Mucosa of rectum (tissue), 2 donors: ENCODE results near the gene CDC42BPA.

ENCODE experiments used
- H3K27ac ChIP-seq, 2 donors: one replicate each; pipeline ENCODE4 v1.7.0; 2013; ENCODE audit warnings: inconsistent platforms in 2 of 2, low read depth in 2 of 2, low read length in 2 of 2
- H3K27me3 ChIP-seq, 2 donors: one replicate each; pipeline ENCODE4 v1.7.0; 2013; ENCODE audit warnings: low read length in 2 of 2; ENCODE audit not compliant: control insufficient read depth in 2 of 2, insufficient read depth in 2 of 2
- H3K36me3 ChIP-seq, 2 donors: one replicate each; pipeline ENCODE4 v1.7.0; 2013; ENCODE audit warnings: low read length in 2 of 2; ENCODE audit not compliant: control insufficient read depth in 2 of 2, insufficient read depth in 2 of 2
- H3K4me1 ChIP-seq, 2 donors: one replicate each; pipeline ENCODE4 v1.7.0; 2013; ENCODE audit warnings: low read length in 2 of 2, mild to moderate bottlenecking in 1 of 2; ENCODE audit not compliant: control insufficient read depth in 2 of 2, insufficient read depth in 2 of 2
- H3K4me3 ChIP-seq, 2 donors: one replicate each; pipeline ENCODE4 v1.7.0; 2013; ENCODE audit warnings: low read length in 2 of 2
- H3K9ac ChIP-seq, 2 donors: one replicate each; pipeline ENCODE4 v1.7.0; 2013; ENCODE audit warnings: low read length in 2 of 2, low read depth in 1 of 2, mild to moderate bottlenecking in 1 of 2
- H3K9me3 ChIP-seq, 2 donors: one replicate each; pipeline ENCODE4 v1.7.0; 2013; ENCODE audit warnings: low read length in 2 of 2; ENCODE audit not compliant: control insufficient read depth in 2 of 2
- donor health status: healthy.
- donor health status: Normal muscosa, but diverticular disease.

Gene CDC42BPA

GRCh38 chr1:226985839-226986463, 332.3 kb downstream of the CDC42BPA start:
- no peak overlapping the region for H3K27ac ChIP-seq
- H3K9ac ChIP-seq = no peak overlapping the region
- peaks cover 11 to 37% of the 10 kb centered on the region in 2 donors for H3K36me3 ChIP-seq
- H3K27me3 ChIP-seq = no peaks in the 10 kb centered on the region
- no peaks in the 10 kb centered on the region for H3K9me3 ChIP-seq
- peaks cover 33 to 37% of the 10 kb centered on the region in 2 donors for H3K4me1 ChIP-seq
- no peak overlapping the region for H3K4me3 ChIP-seq

- H3K27ac ChIP-seq = no peak overlapping the region
- H3K36me3 ChIP-seq = peaks cover 11 to 37% of the 10 kb centered on the region in 2 donors
- no peaks in the 10 kb centered on the region for H3K9me3 ChIP-seq
- H3K27me3 ChIP-seq = no peaks in the 10 kb centered on the region
- peaks cover 29 to 33% of the 10 kb centered on the region in 2 donors for H3K4me1 ChIP-seq
- no peak overlapping the region for H3K9ac ChIP-seq
- no peak overlapping the region for H3K4me3 ChIP-seq
Observed at GRCh38 chr1:226985239-226985838, 333.0 kb downstream of the CDC42BPA start.

GRCh38 chr1:226984521-226985238, 333.6 kb downstream of the CDC42BPA start:
- Histone ChIP-seq H3K9ac (no peak overlapping the region), H3K36me3 (peaks cover 11 to 38% of the 10 kb centered on the region in 2 donors), H3K9me3 (no peaks in the 10 kb centered on the region), H3K4me1 (peaks cover 23 to 27% of the 10 kb centered on the region in 2 donors), H3K27ac (no peak overlapping the region), H3K27me3 (no peaks in the 10 kb centered on the region), H3K4me3 (no peak overlapping the region)

GRCh38 chr1:226983992-226984364, 334.3 kb downstream of the CDC42BPA start:
- H3K9me3 ChIP-seq = no peaks in the 10 kb centered on the region
- peaks cover 11 to 38% of the 10 kb centered on the region in 2 donors for H3K36me3 ChIP-seq
- H3K27me3 ChIP-seq = no peaks in the 10 kb centered on the region
- H3K4me3 ChIP-seq = no peak overlapping the region
- H3K9ac ChIP-seq = no peak overlapping the region
- peaks cover 16 to 20% of the 10 kb centered on the region in 2 donors for H3K4me1 ChIP-seq
- no peak overlapping the region for H3K27ac ChIP-seq

- peaks cover 11 to 42% of the 10 kb centered on the region in 2 donors for H3K36me3 ChIP-seq
- no peak overlapping the region for H3K4me3 ChIP-seq
- H3K9ac ChIP-seq = no peak overlapping the region
- H3K27me3 ChIP-seq = no peaks in the 10 kb centered on the region
- H3K4me1 ChIP-seq = peaks cover 10 to 14% of the 10 kb centered on the region in 2 donors
- no peak overlapping the region for H3K27ac ChIP-seq
- no peaks in the 10 kb centered on the region for H3K9me3 ChIP-seq
Observed at GRCh38 chr1:226983247-226983991, 334.9 kb downstream of the CDC42BPA start.

GRCh38 chr1:226982451-226983177, 335.7 kb downstream of the CDC42BPA start:
- H3K9ac ChIP-seq = no peak overlapping the region
- H3K27ac ChIP-seq = no peak overlapping the region
- H3K4me3 ChIP-seq = no peak overlapping the region
- peaks cover 17 to 47% of the 10 kb centered on the region in 2 donors for H3K36me3 ChIP-seq
- H3K9me3 ChIP-seq = no peaks in the 10 kb centered on the region
- no peaks in the 10 kb centered on the region for H3K27me3 ChIP-seq
- H3K4me1 ChIP-seq = peaks cover 2 to 6% of the 10 kb centered on the region in 2 donors

GRCh38 chr1:226981838-226982237, 336.5 kb downstream of the CDC42BPA start:
- no peaks in the 10 kb centered on the region for H3K4me1 ChIP-seq
- H3K4me3 ChIP-seq = no peak overlapping the region
- H3K9me3 ChIP-seq = no peaks in the 10 kb centered on the region
- H3K36me3 ChIP-seq = peaks cover 14 to 46% of the 10 kb centered on the region in 2 donors
- no peak overlapping the region for H3K9ac ChIP-seq
- H3K27me3 ChIP-seq = no peaks in the 10 kb centered on the region
- no peak overlapping the region for H3K27ac ChIP-seq

GRCh38 chr1:226981386-226981817, 336.9 kb downstream of the CDC42BPA start:
- H3K27ac ChIP-seq = no peak overlapping the region
- no peaks in the 10 kb centered on the region for H3K9me3 ChIP-seq
- H3K4me3 ChIP-seq = no peak overlapping the region
- no peaks in the 10 kb centered on the region for H3K27me3 ChIP-seq
- H3K9ac ChIP-seq = no peak overlapping the region
- H3K36me3 ChIP-seq = peaks cover 10 to 42% of the 10 kb centered on the region in 2 donors
- no peaks in the 10 kb centered on the region for H3K4me1 ChIP-seq

- H3K4me1 ChIP-seq = no peaks in the 10 kb centered on the region
- no peak overlapping the region for H3K9ac ChIP-seq
- no peak overlapping the region for H3K27ac ChIP-seq
- no peak overlapping the region for H3K4me3 ChIP-seq
- H3K27me3 ChIP-seq = no peaks in the 10 kb centered on the region
- H3K9me3 ChIP-seq = no peaks in the 10 kb centered on the region
- peaks cover 5 to 36% of the 10 kb centered on the region in 2 donors for H3K36me3 ChIP-seq
Observed at GRCh38 chr1:226980565-226981385, 337.5 kb downstream of the CDC42BPA start.
